HepG2 (cell line): ENCODE results near the gene KRT1. TPM values are rescaled to one million over a fixed set of nuclear protein-coding genes. Genes with fewer than 3 reads are reported as not detected.

Experiments
- ATAC-seq: fragments of 200-7000 bp; cut with Tn5 transposase; 3 replicates; pipeline ENCODE4 v1.9.1; 2020; ENCODE audit warnings: mild to moderate bottlenecking, moderate library complexity
- BruUV-seq: library from RNA; stranded (reverse); fragments of 400-500 nt; replicated peaks from 2 replicates; lab custom pipeline; 2021; lab: Mats Ljungman, UMichigan
- CTCF ChIA-PET: fragments of 300-600 bp; formaldehyde crosslinking; extraction: SDS; loops from one replicate; lab custom pipeline; 2021; ENCODE audit warnings: low total read pairs, inconsistent platforms, low intra/inter-chr PET ratio; lab: Yijun Ruan, JAX
- POLR2A ChIA-PET: fragments of 350-600 bp; sonication (Branson Sonifier 250); formaldehyde crosslinking; loops from one replicate; lab custom pipeline; 2020; ENCODE audit warnings: antibody characterized with exemption, inconsistent platforms; lab: Yijun Ruan, JAX
- DNase-seq: peaks from one replicate; pipeline ENCODE4 v3.0.0-alpha.2; 2015; ENCODE audit warnings: low spot score
- FAIRE-seq: peaks from 3 replicates; lab custom pipeline; 2011; peaks lifted over from hg19 to GRCh38; lab: Jason Lieb, UNC
- H2AFZ ChIP-seq: one replicate; pipeline ENCODE4 v1.6.1; 2011; ENCODE audit warnings: low read length, inconsistent platforms
- H3K27ac ChIP-seq: fragments of 300-600 bp; 3 replicates; pipeline ENCODE4 v1.8.0; 2011; ENCODE audit warnings: mixed run types, mild to moderate bottlenecking, mixed read lengths, low read length, inconsistent platforms; ENCODE audit not compliant: insufficient read depth; ENCODE audit errors: extremely low read length
- H3K27me3 ChIP-seq, 2 experiments: fragments of 200-600 bp in 1 of 2; 2 replicates in 1 of 2; 3 replicates in 1 of 2; pipeline versions ENCODE4 v1.6.0 to v1.8.0; 2011; ENCODE audit warnings: low read length in 2 of 2, mild to moderate bottlenecking in 2 of 2, moderate library complexity in 2 of 2, inconsistent platforms in 1 of 2; ENCODE audit not compliant: insufficient read depth in 2 of 2, control insufficient read depth in 1 of 2
- H3K36me3 ChIP-seq, 2 experiments: fragments of 200-600 bp in 1 of 2; replicated peaks in 1 of 2; 2 replicates in 1 of 2; 3 replicates in 1 of 2; pipeline versions ENCODE4 v1.5.1 to v1.8.0; 2011; ENCODE audit warnings: low read length in 2 of 2, inconsistent platforms in 1 of 2; ENCODE audit not compliant: insufficient read depth in 2 of 2, control insufficient read depth in 1 of 2
- H3K4me1 ChIP-seq: 2 replicates; pipeline ENCODE4 v1.5.1; 2012; ENCODE audit warnings: low read length, inconsistent platforms; ENCODE audit not compliant: insufficient read depth
- H3K4me2 ChIP-seq: 2 replicates; pipeline ENCODE4 v1.6.0; 2011; ENCODE audit warnings: low read depth, low read length, inconsistent platforms
- H3K4me3 ChIP-seq, 3 experiments: fragments of 200-600 bp in 1 of 3; sonication (generic), shearing (Covaris generic) in 1 of 3; replicated peaks in 1 of 3; 2 replicates each; pipeline ENCODE4 v1.5.1; 2011 to 2016; ENCODE audit warnings: low read length in 3 of 3, inconsistent platforms in 2 of 3, low read depth in 2 of 3, mild to moderate bottlenecking in 2 of 3, control low read depth in 1 of 3, mixed read lengths in 1 of 3; ENCODE audit not compliant: insufficient read depth in 1 of 3
- H3K79me2 ChIP-seq: one replicate; pipeline ENCODE4 v1.6.1; 2011; ENCODE audit warnings: low read length, inconsistent platforms; ENCODE audit not compliant: insufficient read depth
- H3K9ac ChIP-seq: 2 replicates; pipeline ENCODE4 v1.6.0; 2011; ENCODE audit warnings: mild to moderate bottlenecking, low read depth, low read length, inconsistent platforms; ENCODE audit not compliant: insufficient read depth
- H3K9me3 ChIP-seq: 2 replicates; pipeline ENCODE4 v1.5.1; 2012; ENCODE audit warnings: mild to moderate bottlenecking, low read length
- H4K20me1 ChIP-seq: 2 replicates; pipeline ENCODE4 v1.6.0; 2011; ENCODE audit warnings: inconsistent platforms, mild to moderate bottlenecking, low read length, moderate library complexity; ENCODE audit not compliant: insufficient read depth
- AHR ChIP-seq: IDR thresholded peaks from 2 replicates; pipeline ENCODE4 v1.6.1; 2018; ENCODE audit warnings: missing genetic modification reagents, missing compliant biosample characterization
- BORCS8-MEF2B ChIP-seq: sonication (generic); formaldehyde crosslinking; IDR thresholded peaks from 2 replicates; pipeline ENCODE4 v1.8.0; 2022; ENCODE audit warnings: mild to moderate bottlenecking, missing genetic modification reagents
- ELF3 ChIP-seq: IDR thresholded peaks from 2 replicates; pipeline ENCODE4 v1.6.1; 2016; ENCODE audit warnings: missing genetic modification reagents, missing compliant biosample characterization
- MTF2 ChIP-seq: sonication (generic); formaldehyde crosslinking; IDR thresholded peaks from 2 replicates; pipeline ENCODE4 v1.5.0; 2020; ENCODE audit warnings: missing genetic modification reagents, borderline replicate concordance
- MXD4 ChIP-seq: IDR thresholded peaks from 2 replicates; pipeline ENCODE4 v1.6.1; 2016; ENCODE audit warnings: mild to moderate bottlenecking, missing biosample characterization, missing genetic modification reagents
- MZF1 ChIP-seq: sonication (generic); formaldehyde crosslinking; IDR thresholded peaks from 2 replicates; pipeline ENCODE4 v1.8.1; 2023; ENCODE audit warnings: mild to moderate bottlenecking, missing genetic modification reagents, borderline replicate concordance
- PLRG1 ChIP-seq: fragments of 450-650 bp; conservative IDR thresholded peaks from 2 replicates; pipeline ENCODE4 v1.6.1; 2016
- STAT6 ChIP-seq: sonication (generic); formaldehyde crosslinking; IDR thresholded peaks from 2 replicates; pipeline ENCODE4 v1.4.0; 2020; ENCODE audit warnings: missing genetic modification reagents, mild to moderate bottlenecking, borderline replicate concordance
- TOE1 ChIP-seq: sonication (generic); formaldehyde crosslinking; IDR thresholded peaks from 2 replicates; pipeline ENCODE4 v1.4.0; 2020; ENCODE audit warnings: mild to moderate bottlenecking, missing genetic modification reagents
- ZNF12 ChIP-seq: sonication (generic); formaldehyde crosslinking; IDR thresholded peaks from 2 replicates; pipeline ENCODE4 v1.5.0; 2020; ENCODE audit warnings: missing genetic modification reagents
- ZNF292 ChIP-seq: sonication (generic); formaldehyde crosslinking; IDR thresholded peaks from 2 replicates; pipeline ENCODE4 v1.8.1; 2022; ENCODE audit warnings: mild to moderate bottlenecking, low read depth, missing genetic modification reagents, borderline replicate concordance
- ZNF513 ChIP-seq: sonication (generic); formaldehyde crosslinking; conservative IDR thresholded peaks from 2 replicates; pipeline ENCODE4 v1.5.0; 2020; ENCODE audit warnings: missing genetic modification reagents
- ZNF558 ChIP-seq: sonication (generic); formaldehyde crosslinking; IDR thresholded peaks from 2 replicates; pipeline ENCODE4 v1.9.0; 2022; ENCODE audit warnings: mild to moderate bottlenecking, missing genetic modification reagents, borderline replicate concordance
- ZNF776 ChIP-seq: sonication (generic); formaldehyde crosslinking; IDR thresholded peaks from 2 replicates; pipeline ENCODE4 v1.4.0; 2020; ENCODE audit warnings: mild to moderate bottlenecking, missing genetic modification reagents
- ZNF782 ChIP-seq: sonication (generic); formaldehyde crosslinking; IDR thresholded peaks from 2 replicates; pipeline ENCODE4 v1.4.0; 2020; ENCODE audit warnings: missing genetic modification reagents, mild to moderate bottlenecking, borderline replicate concordance
- WGBS: methylation state at CpG from one replicate; pipeline ENCODE4 v1.1.6; 2017; ENCODE audit warnings: low lambda C conversion rate; 5-methylcytosine and 5-hydroxymethylcytosine counted together
- in situ Hi-C: cut with HindIII; loops from 2 replicates; pipeline ENCODE4 v1.10.0; 2017; ENCODE audit warnings: low pct_unique_long_range_greater_than_20kb; ENCODE audit not compliant: extremely low pct_ligation_motif_present
- intact Hi-C: fragments of 100-400 bp; cut with micrococcal nuclease; formaldehyde crosslinking; loops from one replicate; pipeline ENCODE4 v1.10.0; 2022; ENCODE audit not compliant: unreplicated experiment
- polyA plus RNA-seq, 8 experiments: library from polyadenylated mRNA; depleted of rRNA in 3 of 8; stranded (reverse) in 7 of 8; unstranded in 1 of 8; fragments of >200 nt; fragmentation: Illumina TruSeq in 4 of 8; extraction: Trizol in 4 of 8; gene quantifications; 2 replicates each; pipeline versions ENCODE4 v1.2.1 to v1.2.3, GENCODE V29; 2011 to 2016; ENCODE audit warnings: low read depth in 4 of 8, missing spikeins in 1 of 8, mixed read lengths in 1 of 8; ENCODE audit not compliant: insufficient read depth in 1 of 8
- total RNA-seq, 5 experiments: library from RNA; depleted of rRNA; stranded (reverse); fragments of >200 nt; fragmentation: Illumina TruSeq; extraction: Trizol; gene quantifications; 2 replicates each; pipeline ENCODE4 v1.2.3, GENCODE V29; 2016; ENCODE audit warnings: low read depth in 1 of 5

Gene KRT1
- total and polyA plus RNA-seq, 2 of the 13 experiments (the other 11 are each of a cell fraction or from before 2014, with no cell fraction given) = not detected

GRCh38 chr12:52630599-52631200 lies 49.5 kb downstream of the KRT1 start:
- Histone ChIP-seq H3K79me2 (no peaks in the 10 kb centered on the region), H3K9ac (no peak overlapping the region), H3K9me3 (no peaks in the 10 kb centered on the region), H3K27ac (no peak overlapping the region), H3K36me3 (no peaks in the 10 kb centered on the region), H3K4me1 (no peaks in the 10 kb centered on the region), H4K20me1 (no peaks in the 10 kb centered on the region), H3K4me2 (no peak overlapping the region), H3K27me3 (peaks cover 0 to 22% of the 10 kb centered on the region in 2 experiments; a peak in 2 of 5 replicates)
- DNase-seq (no peak), FAIRE-seq (no peak)
- POLR2A ChIA-PET = no interaction called here
- intact Hi-C loops = no loop called here
- in situ Hi-C loops = no loop called here
- no TSS peak for BruUV-seq
- TF ChIP-seq PLRG1 (no peak), ZNF12 (CRISPR knock-in tag) (peak; percentile 91), BORCS8-MEF2B (no peak), ZNF292 (CRISPR knock-in tag) (no peak), ELF3 (no peak), AHR (no peak), ZNF513 (no peak)
- TF ChIP-seq, all 625 proteins: peak for 1
- Histone ChIP-seq H3K4me3 (no peak overlapping the region), H2AFZ (no peak overlapping the region)
- ATAC-seq = no peak
- CTCF ChIA-PET = no interaction called here
- WGBS = 3% methylated on average over 4 of the region's 4 CpGs

GRCh38 chr12:52630008-52630500 lies 50.2 kb downstream of the KRT1 start:
- BruUV-seq = no TSS peak
- Histone ChIP-seq H3K36me3 (no peaks in the 10 kb centered on the region), H3K27me3 (peaks cover 0 to 22% of the 10 kb centered on the region in 2 experiments; a peak in 2 of 5 replicates), H3K4me2 (no peak overlapping the region), H2AFZ (no peak overlapping the region), H3K79me2 (no peaks in the 10 kb centered on the region), H3K9me3 (no peaks in the 10 kb centered on the region), H3K27ac (no peak overlapping the region), H3K4me3 (no peak overlapping the region), H3K4me1 (no peaks in the 10 kb centered on the region), H3K9ac (no peak overlapping the region), H4K20me1 (no peaks in the 10 kb centered on the region)
- FAIRE-seq (no peak), ATAC-seq (no peak), DNase-seq (no peak)
- intact Hi-C loops (no loop called here), in situ Hi-C loops (no loop called here)
- CTCF ChIA-PET = no interaction called here
- POLR2A ChIA-PET = no interaction called here
- 10% methylated on average over 5 of the region's 7 CpGs for WGBS
- TF ChIP-seq TOE1 = no peak
- no peak for TF ChIP-seq ZNF782
- TF ChIP-seq ZNF776 (CRISPR knock-in tag) = no peak
- no peak for TF ChIP-seq MZF1 (CRISPR knock-in tag)
- no peak for TF ChIP-seq ZNF558 (CRISPR knock-in tag)
- no peak for TF ChIP-seq MXD4 (CRISPR knock-in tag)
- TF ChIP-seq STAT6 = no peak
- no peak for TF ChIP-seq MTF2 (CRISPR knock-in tag)
